Gastroesophageal sphincter (tissue), 3 donors: Measurements from ENCODE around the gene TMEM248.

Experiments used
- CTCF ChIP-seq, 4 experiments: fragments of 200-600 bp in 2 of 4; fragments of 450-650 bp in 2 of 4; sonication (generic) in 1 of 4; IDR thresholded peaks; one replicate each; pipeline ENCODE4 v1.5.1; 2017 to 2019; ENCODE audit warnings: antibody characterized with exemption in 4 of 4, mild to moderate bottlenecking in 2 of 4, moderate library complexity in 2 of 4
- POLR2A ChIP-seq, 2 donors: fragments of 450-650 bp; IDR thresholded peaks; one replicate each; pipeline ENCODE4 v1.6.1; 2017; ENCODE audit warnings: antibody characterized with exemption in 2 of 2, mild to moderate bottlenecking in 2 of 2, moderate library complexity in 1 of 2

- peak in 3 of 4 experiments; percentile 23 to 41 (median 40) for TF ChIP-seq CTCF (IDR thresholded peaks at IDR 0.05)
- TF ChIP-seq POLR2A (IDR thresholded peaks at IDR 0.05), result peak in 1 of 2 donors; percentile 37
These were observed 73.6 kb downstream of the TMEM248 start for GRCh38 chr7:66994691-66995049.
